Measurements from ENCODE around the gene COL18A1.

COL18A1 gene

GRCh38 chr21:45388611-45389296 is 16.2 kb upstream of the COL18A1 start:
- Histone ChIP-seq H3K27me3 (ENCODE audit: insufficient read depth, low read length, poor library complexity, severe bottlenecking) (no peaks in the 10 kb centered on the region), H3K4me3 (ENCODE audit: low read length, poor library complexity, severe bottlenecking) (no peak overlapping the region), H3K9me3 (ENCODE audit: insufficient read depth, low read depth, low read length) (no peaks in the 10 kb centered on the region), H3K9ac (ENCODE audit: low read depth, low read length, poor library complexity, severe bottlenecking) (no peak overlapping the region), H3K4me2 (ENCODE audit: low read depth, low read length, poor library complexity, severe bottlenecking) (no peak overlapping the region), H4K20me1 (ENCODE audit: insufficient read depth, low read length, poor library complexity, severe bottlenecking) (no peaks in the 10 kb centered on the region), H3F3A (ENCODE audit: low read depth) (no peaks in the 10 kb centered on the region), H3K4me1 (ENCODE audit: insufficient read depth, low read length, poor library complexity, severe bottlenecking) (no peaks in the 10 kb centered on the region), H3K79me2 (ENCODE audit: insufficient read depth, low read length) (no peaks in the 10 kb centered on the region), H2AFZ (ENCODE audit: low read length) (no peak overlapping the region), H3K36me3 (ENCODE audit: insufficient read depth, low read length) (no peaks in the 10 kb centered on the region), H3K9me2 (replicated peaks; ENCODE audit: low read depth, low read length) (no peaks in the 10 kb centered on the region)
- no peak for TF ChIP-seq CTCF (conservative IDR thresholded peaks at IDR 0.05; ENCODE audit: low read length)
- TF ChIP-seq EZH2phosphoT487 (IDR thresholded peaks at IDR 0.05; ENCODE audit: borderline replicate concordance): no peak

- Histone ChIP-seq H3K9ac (ENCODE audit: low read depth, low read length, poor library complexity, severe bottlenecking) (no peak overlapping the region), H3K4me2 (ENCODE audit: low read depth, low read length, poor library complexity, severe bottlenecking) (no peak overlapping the region)
- no peak for TF ChIP-seq EZH2phosphoT487 (IDR thresholded peaks at IDR 0.05; ENCODE audit: borderline replicate concordance)
- no peak for TF ChIP-seq CTCF (conservative IDR thresholded peaks at IDR 0.05; ENCODE audit: low read length)
These were observed 14.7 kb upstream of the COL18A1 start for GRCh38 chr21:45390121-45390751.

GRCh38 chr21:45390831-45391742 is 13.9 kb upstream of the COL18A1 start:
- H3K36me3 ChIP-seq (ENCODE audit: insufficient read depth, low read length): no peaks in the 10 kb centered on the region
- H3K79me2 ChIP-seq (ENCODE audit: insufficient read depth, low read length): no peaks in the 10 kb centered on the region
- H2AFZ ChIP-seq (ENCODE audit: low read length): no peak overlapping the region
- no peaks in the 10 kb centered on the region for H4K20me1 ChIP-seq (ENCODE audit: insufficient read depth, low read length, poor library complexity, severe bottlenecking)
- H3K4me2 ChIP-seq (ENCODE audit: low read depth, low read length, poor library complexity, severe bottlenecking): no peak overlapping the region
- H3K4me3 ChIP-seq (ENCODE audit: low read length, poor library complexity, severe bottlenecking): no peak overlapping the region
- H3F3A ChIP-seq (ENCODE audit: low read depth): no peaks in the 10 kb centered on the region
- H3K9me2 ChIP-seq (replicated peaks; ENCODE audit: low read depth, low read length): no peaks in the 10 kb centered on the region
- TF ChIP-seq EZH2phosphoT487 (IDR thresholded peaks at IDR 0.05; ENCODE audit: borderline replicate concordance): no peak
- TF ChIP-seq CTCF (conservative IDR thresholded peaks at IDR 0.05; ENCODE audit: low read length): no peak
- H3K27me3 ChIP-seq (ENCODE audit: insufficient read depth, low read length, poor library complexity, severe bottlenecking): no peaks in the 10 kb centered on the region
- no peak overlapping the region for H3K9ac ChIP-seq (ENCODE audit: low read depth, low read length, poor library complexity, severe bottlenecking)
- H3K4me1 ChIP-seq (ENCODE audit: insufficient read depth, low read length, poor library complexity, severe bottlenecking): no peaks in the 10 kb centered on the region
- H3K9me3 ChIP-seq (ENCODE audit: insufficient read depth, low read depth, low read length): no peaks in the 10 kb centered on the region

More at GRCh38 chr21:45390121-45390751, 14.7 kb upstream of the COL18A1 start:
- H3K4me3 ChIP-seq (ENCODE audit: low read length, poor library complexity, severe bottlenecking): no peak overlapping the region
- no peaks in the 10 kb centered on the region for H4K20me1 ChIP-seq (ENCODE audit: insufficient read depth, low read length, poor library complexity, severe bottlenecking)
- H3K9me2 ChIP-seq (replicated peaks; ENCODE audit: low read depth, low read length): no peaks in the 10 kb centered on the region
- no peaks in the 10 kb centered on the region for H3K4me1 ChIP-seq (ENCODE audit: insufficient read depth, low read length, poor library complexity, severe bottlenecking)
- no peak overlapping the region for H2AFZ ChIP-seq (ENCODE audit: low read length)
- H3F3A ChIP-seq (ENCODE audit: low read depth): no peaks in the 10 kb centered on the region
- no peaks in the 10 kb centered on the region for H3K79me2 ChIP-seq (ENCODE audit: insufficient read depth, low read length)
- no peaks in the 10 kb centered on the region for H3K27me3 ChIP-seq (ENCODE audit: insufficient read depth, low read length, poor library complexity, severe bottlenecking)
- H3K36me3 ChIP-seq (ENCODE audit: insufficient read depth, low read length): no peaks in the 10 kb centered on the region
- no peaks in the 10 kb centered on the region for H3K9me3 ChIP-seq (ENCODE audit: insufficient read depth, low read depth, low read length)

Data from Loucy (cell line).